ENCODE data around the gene PAX6. TPM values are rescaled to one million over a fixed set of nuclear protein-coding genes. Genes with fewer than 3 reads are reported as not detected.

PAX6 gene
- total RNA-seq, 6 experiments from 2014 or later, result 1.3 to 1.5 (median 1.4) TPM; not detected in 2

DNA sequence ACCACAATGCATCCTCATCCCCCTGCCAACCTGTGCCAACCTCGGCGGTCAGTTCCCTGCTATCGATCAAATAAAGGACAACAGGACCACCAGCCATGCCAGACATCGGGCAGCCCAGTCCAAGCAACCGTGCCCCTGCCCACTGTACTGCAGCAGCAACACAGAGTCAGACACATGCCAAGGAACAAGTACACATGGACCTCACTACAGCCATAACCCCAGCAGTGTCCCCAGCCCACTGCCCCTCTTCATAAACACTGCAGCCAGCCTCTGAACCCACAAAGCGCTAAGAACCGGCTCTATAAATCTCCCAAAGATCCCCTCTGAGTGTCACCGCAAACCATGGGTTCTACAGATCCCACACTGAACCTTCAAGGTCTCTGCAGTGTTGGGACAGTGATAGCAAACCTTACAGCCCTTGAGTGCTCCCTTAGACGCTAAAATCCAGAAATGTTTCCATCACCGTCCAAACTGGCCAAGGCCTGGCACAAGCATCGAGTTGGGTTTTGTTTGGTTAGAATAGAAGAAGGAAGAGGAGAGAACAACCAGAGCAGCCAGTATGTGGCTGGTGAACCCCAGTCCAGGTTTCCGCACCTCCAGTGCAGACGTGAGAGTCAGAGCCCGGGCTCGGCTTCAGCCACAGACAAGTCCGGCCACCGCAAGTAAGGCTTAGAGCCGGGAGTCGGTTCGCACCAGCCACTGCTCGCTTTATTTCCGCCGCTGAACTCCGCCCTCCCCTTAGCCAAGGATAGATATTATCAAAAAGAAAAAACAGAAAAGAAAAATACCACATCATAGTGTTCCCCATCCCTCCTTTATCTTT lies 7.9 kb downstream of the PAX6 start:
- Mint-ChIP-seq H3K27me3 (ENCODE audit: insufficient read depth) (peaks cover 72% of the 10 kb centered on the region), H3K4me1 (ENCODE audit: low read depth) (peaks cover 26% of the 10 kb centered on the region), H3K4me3 (peak overlapping the region; percentile 30; the same call in 1 of the 2 replicates), H3K36me3 (ENCODE audit: low read depth) (peaks cover 8% of the 10 kb centered on the region; the same call in 1 of the 2 replicates), H3K27ac (no peak overlapping the region), H3K9me3 (no peaks in the 10 kb centered on the region)
- DNase-seq, result no peak
- TF ChIP-seq, protein P1, sequence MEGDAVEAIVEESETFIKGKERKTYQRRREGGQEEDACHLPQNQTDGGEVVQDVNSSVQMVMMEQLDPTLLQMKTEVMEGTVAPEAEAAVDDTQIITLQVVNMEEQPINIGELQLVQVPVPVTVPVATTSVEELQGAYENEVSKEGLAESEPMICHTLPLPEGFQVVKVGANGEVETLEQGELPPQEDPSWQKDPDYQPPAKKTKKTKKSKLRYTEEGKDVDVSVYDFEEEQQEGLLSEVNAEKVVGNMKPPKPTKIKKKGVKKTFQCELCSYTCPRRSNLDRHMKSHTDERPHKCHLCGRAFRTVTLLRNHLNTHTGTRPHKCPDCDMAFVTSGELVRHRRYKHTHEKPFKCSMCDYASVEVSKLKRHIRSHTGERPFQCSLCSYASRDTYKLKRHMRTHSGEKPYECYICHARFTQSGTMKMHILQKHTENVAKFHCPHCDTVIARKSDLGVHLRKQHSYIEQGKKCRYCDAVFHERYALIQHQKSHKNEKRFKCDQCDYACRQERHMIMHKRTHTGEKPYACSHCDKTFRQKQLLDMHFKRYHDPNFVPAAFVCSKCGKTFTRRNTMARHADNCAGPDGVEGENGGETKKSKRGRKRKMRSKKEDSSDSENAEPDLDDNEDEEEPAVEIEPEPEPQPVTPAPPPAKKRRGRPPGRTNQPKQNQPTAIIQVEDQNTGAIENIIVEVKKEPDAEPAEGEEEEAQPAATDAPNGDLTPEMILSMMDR (IDR thresholded peaks at IDR 0.05), result no peak

- Mint-ChIP-seq H3K27ac (no peak overlapping the region), H3K36me3 (ENCODE audit: low read depth) (peaks cover 8% of the 10 kb centered on the region; the same call in 1 of the 2 replicates), H3K4me1 (ENCODE audit: low read depth) (peaks cover 30% of the 10 kb centered on the region), H3K27me3 (ENCODE audit: insufficient read depth) (peaks cover 72% of the 10 kb centered on the region), H3K4me3 (peak overlapping the region; percentile 30; the same call in 1 of the 2 replicates), H3K9me3 (no peaks in the 10 kb centered on the region)
- TF ChIP-seq, protein P1 (IDR thresholded peaks at IDR 0.05), result no peak
- no peak for DNase-seq
Observed at GRCh38 chr11:31802609-31802989, 8.5 kb downstream of the PAX6 start.

GRCh38 chr11:31802000-31802551 lies 9.0 kb downstream of the PAX6 start:
- Mint-ChIP-seq H3K4me3 (no peak overlapping the region), H3K36me3 (ENCODE audit: low read depth) (peaks cover 8% of the 10 kb centered on the region; the same call in 1 of the 2 replicates), H3K27me3 (ENCODE audit: insufficient read depth) (peaks cover 70% of the 10 kb centered on the region), H3K27ac (no peak overlapping the region), H3K4me1 (ENCODE audit: low read depth) (peaks cover 36% of the 10 kb centered on the region), H3K9me3 (no peaks in the 10 kb centered on the region)
- TF ChIP-seq, protein P1 (IDR thresholded peaks at IDR 0.05), result no peak
- no peak for DNase-seq

DNA sequence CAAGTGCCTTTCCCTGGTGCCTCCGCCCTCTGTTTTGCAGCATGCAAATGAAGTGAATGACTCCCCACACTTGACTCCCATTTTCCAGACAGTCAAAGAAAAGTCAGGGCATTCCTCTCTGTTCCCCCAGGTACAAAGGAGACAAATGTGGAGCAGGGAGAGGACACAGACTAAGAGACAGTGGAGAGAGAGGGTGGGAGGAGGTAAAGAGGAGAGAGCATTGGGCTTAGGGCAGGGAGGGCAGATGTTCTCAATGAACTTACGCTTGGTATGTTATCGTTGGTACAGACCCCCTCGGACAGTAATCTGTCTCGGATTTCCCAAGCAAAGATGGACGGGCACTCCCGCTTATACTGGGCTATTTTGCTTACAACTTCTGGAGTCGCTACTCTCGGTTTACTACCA lies 9.8 kb downstream of the PAX6 start:
- Mint-ChIP-seq H3K27me3 (ENCODE audit: insufficient read depth) (peaks cover 64% of the 10 kb centered on the region), H3K9me3 (no peaks in the 10 kb centered on the region), H3K4me1 (ENCODE audit: low read depth) (peaks cover 37% of the 10 kb centered on the region), H3K4me3 (no peak overlapping the region), H3K36me3 (ENCODE audit: low read depth) (peaks cover 8% of the 10 kb centered on the region; the same call in 1 of the 2 replicates), H3K27ac (no peak overlapping the region)
- TF ChIP-seq, protein P1 (IDR thresholded peaks at IDR 0.05), result no peak
- DNase-seq, result no peak

DNA sequence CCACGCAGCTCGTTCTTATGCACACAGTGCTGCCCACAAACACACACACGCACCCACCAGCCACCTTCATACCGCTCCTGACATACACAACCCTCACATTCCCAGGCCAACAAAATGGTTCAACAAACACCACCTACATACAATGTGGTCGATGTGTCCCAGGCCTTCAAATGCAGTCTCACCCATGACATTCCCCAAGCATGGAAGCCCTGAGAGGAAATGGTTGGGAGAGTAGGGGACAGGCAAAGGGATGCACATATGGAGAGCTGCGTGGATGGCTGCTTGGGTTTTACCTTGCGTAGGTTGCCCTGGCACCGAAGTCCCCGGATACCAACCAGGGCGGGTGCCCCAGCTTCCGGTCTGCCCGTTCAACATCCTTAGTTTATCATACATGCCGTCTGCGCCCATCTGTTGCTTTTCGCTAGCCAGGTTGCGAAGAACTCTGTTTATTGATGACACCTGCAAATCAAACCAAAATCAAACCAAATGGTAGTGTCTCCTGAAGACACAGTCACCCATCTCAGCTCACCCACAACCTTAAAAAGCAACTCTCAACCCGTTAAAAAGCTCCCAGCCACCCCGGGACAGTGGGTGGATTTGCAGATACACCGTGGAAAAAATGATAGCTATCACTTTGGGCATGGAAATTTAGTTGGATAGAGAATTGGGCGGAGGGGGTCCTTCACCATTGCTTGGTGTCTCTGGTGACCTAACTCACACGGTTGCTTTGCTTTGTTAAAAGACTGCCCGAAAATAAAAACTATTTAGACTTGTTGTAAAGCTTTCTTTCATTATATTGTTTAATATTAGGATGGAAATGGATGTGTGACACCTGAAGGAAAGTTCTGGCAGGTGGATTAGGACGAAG lies 10.5 kb downstream of the PAX6 start:
- Mint-ChIP-seq H3K27ac (no peak overlapping the region), H3K4me1 (ENCODE audit: low read depth) (peaks cover 37% of the 10 kb centered on the region), H3K9me3 (no peaks in the 10 kb centered on the region), H3K27me3 (ENCODE audit: insufficient read depth) (peaks cover 67% of the 10 kb centered on the region), H3K36me3 (ENCODE audit: low read depth) (peaks cover 8% of the 10 kb centered on the region; the same call in 1 of the 2 replicates), H3K4me3 (no peak overlapping the region)
- DNase-seq, result no peak
- TF ChIP-seq, protein P1 (IDR thresholded peaks at IDR 0.05), result no peak
